ENCODE data around the gene NOTCH1.

DNA sequence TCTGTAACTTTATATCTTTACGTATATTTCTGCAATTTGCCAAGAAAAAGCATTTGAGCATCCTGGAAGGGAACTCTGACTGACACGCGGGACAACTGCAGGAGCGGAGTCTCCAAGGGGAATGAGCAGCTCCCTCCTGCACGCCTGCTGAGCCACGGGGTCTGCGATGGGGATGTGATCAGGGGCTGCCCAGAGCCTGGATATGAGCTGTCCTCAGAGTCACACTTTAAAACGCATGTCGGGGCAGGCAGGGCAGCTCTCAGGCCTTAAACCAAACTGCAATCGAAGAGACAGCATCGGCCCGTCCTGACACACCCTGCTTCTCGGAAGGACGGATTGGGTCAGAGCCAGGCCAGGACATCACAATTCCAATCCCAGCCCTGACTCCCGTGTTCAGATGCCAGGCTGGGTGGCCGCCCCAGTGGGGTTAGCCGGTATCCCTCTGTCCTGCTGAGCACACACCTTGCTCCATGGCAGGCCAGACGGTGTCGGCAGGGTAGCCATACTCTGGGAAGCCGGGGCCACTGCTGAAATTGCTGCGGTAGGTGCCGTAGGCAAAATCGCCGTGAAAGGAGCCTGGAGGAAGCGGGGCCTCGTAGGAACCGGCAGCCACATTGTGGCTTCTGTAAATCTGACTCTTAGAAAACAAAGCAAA, 80.2 kb downstream of the NOTCH1 start:
- TF ChIP-seq, protein P1, sequence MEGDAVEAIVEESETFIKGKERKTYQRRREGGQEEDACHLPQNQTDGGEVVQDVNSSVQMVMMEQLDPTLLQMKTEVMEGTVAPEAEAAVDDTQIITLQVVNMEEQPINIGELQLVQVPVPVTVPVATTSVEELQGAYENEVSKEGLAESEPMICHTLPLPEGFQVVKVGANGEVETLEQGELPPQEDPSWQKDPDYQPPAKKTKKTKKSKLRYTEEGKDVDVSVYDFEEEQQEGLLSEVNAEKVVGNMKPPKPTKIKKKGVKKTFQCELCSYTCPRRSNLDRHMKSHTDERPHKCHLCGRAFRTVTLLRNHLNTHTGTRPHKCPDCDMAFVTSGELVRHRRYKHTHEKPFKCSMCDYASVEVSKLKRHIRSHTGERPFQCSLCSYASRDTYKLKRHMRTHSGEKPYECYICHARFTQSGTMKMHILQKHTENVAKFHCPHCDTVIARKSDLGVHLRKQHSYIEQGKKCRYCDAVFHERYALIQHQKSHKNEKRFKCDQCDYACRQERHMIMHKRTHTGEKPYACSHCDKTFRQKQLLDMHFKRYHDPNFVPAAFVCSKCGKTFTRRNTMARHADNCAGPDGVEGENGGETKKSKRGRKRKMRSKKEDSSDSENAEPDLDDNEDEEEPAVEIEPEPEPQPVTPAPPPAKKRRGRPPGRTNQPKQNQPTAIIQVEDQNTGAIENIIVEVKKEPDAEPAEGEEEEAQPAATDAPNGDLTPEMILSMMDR (IDR thresholded peaks at IDR 0.05; ENCODE audit: low read depth, low read length): no peak
- TF ChIP-seq EZH2phosphoT487 (IDR thresholded peaks at IDR 0.05; ENCODE audit: low read depth): no peak
